ENCODE results near the gene TUBA4A.

DNA sequence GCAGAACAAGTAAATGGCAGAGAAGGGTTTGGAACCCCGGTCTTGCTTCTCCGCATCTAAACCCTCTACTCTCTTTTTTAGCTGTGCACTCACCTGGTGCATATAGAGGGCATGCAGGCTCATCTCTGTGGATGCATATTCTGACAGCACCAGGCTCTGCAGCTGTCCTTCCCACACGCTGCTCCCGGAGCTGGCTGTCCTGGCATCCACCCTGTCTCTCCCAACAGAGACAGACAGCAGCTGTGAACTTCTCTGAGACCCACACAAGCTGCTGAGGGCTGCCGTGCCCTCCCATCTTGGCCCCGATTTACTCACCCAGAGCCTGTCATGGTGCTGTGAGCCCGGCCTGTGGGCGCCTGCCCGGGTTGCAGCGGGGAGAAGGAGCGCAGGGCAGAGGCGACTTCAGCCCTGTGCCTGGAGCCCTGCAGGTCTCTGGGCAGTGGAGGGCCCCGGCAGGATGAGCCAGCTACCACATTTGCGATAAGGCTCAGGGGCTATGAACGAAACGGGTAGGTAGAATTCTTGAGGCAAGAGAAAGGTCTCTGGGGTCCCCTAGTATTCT, 31.7 kb downstream of the TUBA4A start:
- TF ChIP-seq CTCF (IDR thresholded peaks at IDR 0.05) (no peak), POLR2A (IDR thresholded peaks at IDR 0.05) (no peak)

Measured in vagina (tissue), 2 donors.